NB4 (cell line): ENCODE results near the gene WSCD1.

Experiments
- DNase-seq: peaks from one replicate; pipeline ENCODE4 v3.0.0; 2010; ENCODE audit warnings: low read depth
- H3K4me3 ChIP-seq: one replicate; pipeline ENCODE4 v1.5.1; 2011; ENCODE audit warnings: mild to moderate bottlenecking, low read depth, low read length, moderate library complexity
- MYC ChIP-seq: IDR thresholded peaks from 2 replicates; pipeline ENCODE4 v1.6.1; 2011; ENCODE audit warnings: low read depth, low read length
- POLR2A ChIP-seq: IDR thresholded peaks from 2 replicates; pipeline ENCODE4 v1.6.1; 2011; ENCODE audit warnings: mild to moderate bottlenecking; ENCODE audit not compliant: insufficient read length; ENCODE audit errors: extremely low read depth
- TF ChIP-seq, protein P1 (sequence below): IDR thresholded peaks from one replicate; pipeline ENCODE4 v1.5.1; 2012; ENCODE audit warnings: low read depth, low read length
- TF ChIP-seq, protein P2 (sequence below): IDR thresholded peaks from 2 replicates; pipeline ENCODE4 v1.6.1; 2011; ENCODE audit warnings: low read depth, low read length

The WSCD1 gene

DNA sequence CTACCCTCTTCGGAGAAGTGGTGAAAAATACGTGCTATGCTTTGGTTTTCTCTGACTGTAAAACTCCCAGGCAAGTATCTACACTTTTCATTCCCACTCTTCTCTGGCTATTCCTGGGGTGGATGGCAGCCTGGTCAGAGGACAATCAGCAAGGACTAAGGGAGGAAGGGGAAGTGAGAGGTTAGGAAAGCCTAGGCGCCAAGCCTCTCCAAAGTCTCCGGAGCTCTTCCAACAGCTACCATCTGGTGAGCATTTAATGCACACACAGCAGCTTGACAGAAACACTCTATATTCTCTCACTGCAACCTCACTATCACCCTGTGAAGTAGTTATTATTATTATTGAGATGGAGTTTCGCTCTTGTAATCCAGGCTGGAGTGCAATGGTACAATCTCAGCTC, 65.1 kb downstream of the WSCD1 start:
- no peak overlapping the region for H3K4me3 ChIP-seq
- DNase-seq: no peak
- TF ChIP-seq, protein P1, sequence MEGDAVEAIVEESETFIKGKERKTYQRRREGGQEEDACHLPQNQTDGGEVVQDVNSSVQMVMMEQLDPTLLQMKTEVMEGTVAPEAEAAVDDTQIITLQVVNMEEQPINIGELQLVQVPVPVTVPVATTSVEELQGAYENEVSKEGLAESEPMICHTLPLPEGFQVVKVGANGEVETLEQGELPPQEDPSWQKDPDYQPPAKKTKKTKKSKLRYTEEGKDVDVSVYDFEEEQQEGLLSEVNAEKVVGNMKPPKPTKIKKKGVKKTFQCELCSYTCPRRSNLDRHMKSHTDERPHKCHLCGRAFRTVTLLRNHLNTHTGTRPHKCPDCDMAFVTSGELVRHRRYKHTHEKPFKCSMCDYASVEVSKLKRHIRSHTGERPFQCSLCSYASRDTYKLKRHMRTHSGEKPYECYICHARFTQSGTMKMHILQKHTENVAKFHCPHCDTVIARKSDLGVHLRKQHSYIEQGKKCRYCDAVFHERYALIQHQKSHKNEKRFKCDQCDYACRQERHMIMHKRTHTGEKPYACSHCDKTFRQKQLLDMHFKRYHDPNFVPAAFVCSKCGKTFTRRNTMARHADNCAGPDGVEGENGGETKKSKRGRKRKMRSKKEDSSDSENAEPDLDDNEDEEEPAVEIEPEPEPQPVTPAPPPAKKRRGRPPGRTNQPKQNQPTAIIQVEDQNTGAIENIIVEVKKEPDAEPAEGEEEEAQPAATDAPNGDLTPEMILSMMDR: no peak
- TF ChIP-seq POLR2A (no peak), MYC (no peak)
- TF ChIP-seq, protein P2, sequence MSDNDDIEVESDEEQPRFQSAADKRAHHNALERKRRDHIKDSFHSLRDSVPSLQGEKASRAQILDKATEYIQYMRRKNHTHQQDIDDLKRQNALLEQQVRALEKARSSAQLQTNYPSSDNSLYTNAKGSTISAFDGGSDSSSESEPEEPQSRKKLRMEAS: no peak

DNA sequence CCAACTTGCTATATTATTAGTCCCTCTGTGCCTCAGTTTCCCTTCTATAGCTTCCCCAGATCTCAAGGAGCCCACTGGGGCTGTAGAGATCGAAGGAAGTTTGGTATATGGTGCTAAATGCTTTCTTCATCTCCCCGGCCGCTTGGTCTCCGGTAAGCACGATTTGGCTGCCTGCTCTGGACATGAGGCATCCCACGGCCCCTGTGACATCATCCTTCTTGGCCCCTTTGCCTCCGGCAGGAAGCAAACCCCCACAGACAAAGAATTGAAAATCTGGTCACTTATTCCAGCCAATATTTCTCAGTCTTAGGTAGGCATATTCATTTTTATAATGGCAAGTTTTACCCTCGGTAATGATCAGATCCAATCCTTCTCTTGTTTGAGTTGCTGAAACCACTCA, 65.8 kb downstream of the WSCD1 start:
- TF ChIP-seq MYC (no peak), POLR2A (no peak)
- TF ChIP-seq, protein P2: no peak
- TF ChIP-seq, protein P1: no peak

DNA sequence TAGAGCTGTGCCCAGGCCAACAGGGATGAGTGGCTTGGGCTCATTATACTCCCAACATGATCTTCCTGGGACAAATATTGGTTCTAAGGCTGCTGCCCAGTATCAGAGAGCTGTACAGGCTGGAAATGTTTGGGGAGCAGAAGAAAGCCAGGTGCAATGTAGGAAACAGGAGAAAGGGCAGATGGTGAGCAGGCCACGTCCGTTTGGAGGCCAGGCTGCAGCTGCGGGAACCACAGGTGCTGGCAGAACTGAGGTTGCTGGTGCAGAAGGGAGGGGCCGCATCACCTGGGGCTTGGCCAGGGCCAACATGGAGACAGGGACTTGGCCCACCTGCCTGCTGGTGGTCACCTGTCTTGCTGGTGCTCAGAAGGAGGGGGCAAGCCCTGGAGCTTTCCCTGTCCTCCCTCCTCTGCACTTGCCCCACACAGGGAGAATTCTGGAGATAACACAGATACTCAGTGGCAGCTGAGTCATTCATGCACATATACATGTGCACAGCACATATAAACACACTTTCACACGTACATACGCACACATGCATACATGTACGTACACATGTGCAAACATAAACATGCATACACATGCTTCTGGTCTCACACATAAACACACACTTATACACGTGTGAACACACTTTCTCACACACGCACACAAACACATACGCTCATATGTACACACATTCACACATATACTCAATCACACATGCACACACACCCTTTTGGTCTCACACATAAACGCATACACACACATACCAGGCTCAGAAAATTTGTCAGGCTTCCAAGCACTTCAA, 67.7 kb downstream of the WSCD1 start:
- no peak overlapping the region for H3K4me3 ChIP-seq
- no peak for DNase-seq
- no peak for TF ChIP-seq POLR2A
- TF ChIP-seq MYC: no peak
- TF ChIP-seq, protein P1: no peak
- TF ChIP-seq, protein P2: no peak

More for the DNA sequence above, 65.8 kb downstream of the WSCD1 start:
- H3K4me3 ChIP-seq: no peak overlapping the region
- no peak for DNase-seq

DNA sequence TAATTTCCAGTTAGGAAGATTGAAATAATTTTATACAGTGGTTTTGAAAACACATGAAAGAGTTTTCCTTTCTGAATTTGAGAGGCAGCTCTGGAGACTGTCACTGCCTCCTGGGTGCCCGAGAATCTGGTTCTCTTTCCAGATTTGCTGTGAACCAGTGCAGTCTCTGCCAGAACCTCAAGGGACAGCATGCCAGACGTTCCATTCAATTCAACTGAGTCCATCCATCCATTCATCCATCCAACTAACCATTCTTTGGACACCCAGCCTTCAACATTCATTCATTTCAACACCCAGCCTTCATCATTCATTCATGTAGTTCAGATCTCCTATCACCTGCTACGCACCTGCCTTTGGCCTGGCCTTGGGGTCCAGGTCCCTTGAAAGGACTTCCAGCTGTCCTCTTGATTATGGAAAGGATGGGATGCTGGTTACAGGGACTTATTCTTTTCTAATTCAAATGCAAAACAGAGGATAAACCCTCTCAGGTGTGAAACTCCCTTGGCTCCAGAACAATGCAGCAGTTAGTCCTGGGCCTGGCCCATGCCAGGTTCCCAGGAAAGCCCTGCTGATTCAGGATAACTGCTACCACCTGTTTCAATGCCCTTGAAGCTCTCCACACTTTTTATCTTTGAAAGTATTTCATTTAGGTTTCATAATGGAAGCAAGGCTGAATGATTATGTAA, 68.7 kb downstream of the WSCD1 start:
- H3K4me3 ChIP-seq: no peak overlapping the region
- TF ChIP-seq, protein P1: no peak
- TF ChIP-seq, protein P2: no peak
- no peak for DNase-seq

DNA sequence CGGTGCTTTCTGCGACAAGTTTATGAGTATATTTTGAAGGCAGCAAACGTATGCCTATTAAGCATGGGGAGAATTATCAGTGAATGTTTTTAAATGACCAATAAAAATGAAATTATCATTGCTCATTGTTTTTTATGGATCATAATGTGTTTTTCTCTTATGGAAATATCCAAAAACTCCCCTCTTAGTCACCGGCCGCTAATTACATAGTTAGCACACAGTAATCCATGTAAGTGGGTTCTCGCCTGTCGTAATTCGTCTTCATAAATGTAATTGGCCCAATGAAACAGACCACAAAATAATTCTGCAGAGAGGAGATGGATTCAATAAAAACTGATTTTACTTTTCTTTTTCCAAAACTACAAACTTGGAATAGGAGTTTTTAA, 69.3 kb downstream of the WSCD1 start:
- no peak for DNase-seq
- TF ChIP-seq MYC (no peak), POLR2A (no peak)
- TF ChIP-seq, protein P2: no peak
- TF ChIP-seq, protein P1: no peak
- H3K4me3 ChIP-seq: no peak overlapping the region
